SK-N-SH treated with all-trans-retinoic acid at 6 μM for 48 hours (cell line): ENCODE measurements around the gene TALDO1.

ENCODE experiments used
- CSDC2 ChIP-seq: fragments of 250-450 bp; sonication (Bioruptor Pico); IDR thresholded peaks from 2 replicates; pipeline ENCODE4 v1.5.0; 2020; ENCODE audit warnings: mild to moderate bottlenecking, moderate library complexity
- ISL1 ChIP-seq: fragments of 250-450 bp; sonication (Bioruptor Pico); IDR thresholded peaks from 2 replicates; pipeline ENCODE4 v2.1.2; 2022; ENCODE audit warnings: mild to moderate bottlenecking, moderate library complexity
- ZNF70 ChIP-seq: fragments of 450-650 bp; formaldehyde crosslinking; IDR thresholded peaks from 2 replicates; pipeline ENCODE4 v1.5.0; 2020; ENCODE audit warnings: mild to moderate bottlenecking, moderate library complexity

- TF ChIP-seq ZNF70 (CRISPR knock-in tag), result no peak
- no peak for TF ChIP-seq CSDC2
- no peak for TF ChIP-seq ISL1
Observed at GRCh38 chr11:802693-803466, 55.6 kb downstream of the TALDO1 start.
